Fibroblast of pulmonary artery (primary cell): Measurements from ENCODE around the gene FLVCR2.
A peak's percentile ranks its signal among the peaks of the same experiment; 100 is the strongest.

ENCODE experiments used
- DNase-seq: peaks from one replicate; pipeline ENCODE4 v3.0.0-alpha.2; 2010; ENCODE audit warnings: low read depth
- H3K4me3 ChIP-seq: replicated peaks from 2 replicates; pipeline ENCODE4 v1.5.1; 2011; ENCODE audit warnings: low read depth, mild to moderate bottlenecking, control low read depth, low read length, moderate library complexity
- CTCF ChIP-seq: IDR thresholded peaks from 2 replicates; pipeline ENCODE4 v1.5.1; 2011; ENCODE audit warnings: mild to moderate bottlenecking, control low read depth, low read length, inconsistent platforms; ENCODE audit errors: missing control alignments

FLVCR2 gene

GRCh38 chr14:75578102-75578785 is at the start of gene FLVCR2:
Gene FLVCR2, plus strand, starts transcription at chr14:75578620. Its CDS starts 353 bp downstream, at chr14:75578973.
- H3K4me3 ChIP-seq = peak within 1 kb of the TSS; percentile 68
- peak; percentile 75 for DNase-seq

GRCh38 chr14:75531256-75531655 is 47.2 kb upstream of the FLVCR2 start:
- DNase-seq = no peak
- no peak for TF ChIP-seq CTCF
- no peak overlapping the region for H3K4me3 ChIP-seq

More at GRCh38 chr14:75578102-75578785, at the start of gene FLVCR2:
- TF ChIP-seq CTCF = no peak

- no peak for TF ChIP-seq CTCF
- H3K4me3 ChIP-seq = no peak overlapping the region
- peak; percentile 45 for DNase-seq
Observed at GRCh38 chr14:75531660-75532317, 46.6 kb upstream of the FLVCR2 start.

- no peak overlapping the region for H3K4me3 ChIP-seq
- no peak for DNase-seq
- no peak for TF ChIP-seq CTCF
Observed at GRCh38 chr14:75533791-75534555, 44.4 kb upstream of the FLVCR2 start.

GRCh38 chr14:75535164-75535898 is 43.1 kb upstream of the FLVCR2 start:
- TF ChIP-seq CTCF = no peak
- DNase-seq = no peak
- H3K4me3 ChIP-seq = no peak overlapping the region

GRCh38 chr14:75537071-75537470 is 41.3 kb upstream of the FLVCR2 start:
- TF ChIP-seq CTCF = no peak
- no peak for DNase-seq
- no peak overlapping the region for H3K4me3 ChIP-seq
